NCI-H460 (cell line): ENCODE measurements around the gene NXF1. TPM values are rescaled to one million over a fixed set of nuclear protein-coding genes. Genes with fewer than 3 reads are reported as not detected.
"Not testable (repeated sequence)": the region's sequence is repeated elsewhere in the genome, so short reads cannot be mapped to it uniquely, and the experiment has no call there.

Source experiments
- DNase-seq: peaks from one replicate; pipeline ENCODE4 v3.0.0-alpha.2; 2016; ENCODE audit warnings: low read depth; ENCODE audit errors: extremely low read depth
- polyA plus RNA-seq: library from polyadenylated mRNA; depleted of rRNA; stranded (reverse); fragments of >200 nt; gene quantifications from 2 replicates; pipeline ENCODE4 v1.2.3, GENCODE V29; 2014; cell fraction: nucleus; rRNA removed
- total RNA-seq: library from RNA; depleted of rRNA; stranded (reverse); fragments of >200 nt; shearing (Covaris generic); gene quantifications from 2 replicates; pipeline ENCODE4 v1.2.3, GENCODE V29; 2014; rRNA removed

Gene NXF1
- 18.7 and 28.7 TPM in 2 replicates for total RNA-seq
- polyA plus RNA-seq: 21.5 and 40.1 TPM in 2 replicates

DNA sequence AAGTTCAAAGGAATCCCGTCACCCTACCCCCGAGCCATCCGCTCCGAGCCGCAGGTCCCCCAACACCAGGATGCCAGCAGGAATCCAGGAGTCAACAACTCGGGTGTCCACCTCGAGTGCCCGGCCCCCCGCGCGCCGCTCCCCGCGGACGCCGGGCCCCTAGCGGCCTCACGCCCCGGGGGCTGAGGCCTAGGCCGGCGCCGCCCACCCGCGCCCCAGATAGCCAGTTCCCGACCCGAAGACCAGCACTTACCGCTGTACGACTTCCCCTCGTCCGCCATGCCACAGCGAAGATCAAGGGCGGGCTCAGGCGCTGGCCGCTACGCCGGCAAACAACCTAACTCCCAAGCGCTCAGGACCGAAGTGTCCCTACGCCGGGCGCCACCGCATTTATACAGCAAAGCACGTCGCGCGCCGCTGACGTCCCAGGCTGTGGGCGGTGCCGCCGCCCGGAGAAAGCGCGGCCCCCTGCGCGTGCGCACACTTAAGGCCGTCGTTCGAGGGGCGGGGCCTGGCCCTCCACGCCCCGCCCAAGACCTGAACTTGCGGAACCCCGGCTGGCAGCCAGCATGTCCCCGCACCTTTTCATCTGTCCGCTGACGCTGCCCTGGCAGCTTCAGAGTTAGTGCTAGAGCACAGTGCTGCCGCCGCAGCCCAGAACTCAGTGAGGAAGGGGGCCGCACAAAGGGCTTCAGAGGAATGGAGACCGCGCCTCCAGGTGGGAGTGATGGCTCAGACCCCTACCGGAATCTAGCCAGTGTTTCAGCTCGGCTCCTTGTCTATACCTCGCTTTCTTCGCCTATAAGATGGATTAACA, at the start of gene NXF1:
NXF1 (minus strand) TSS at position 365 of the 817 bp plus-strand sequence; CDS start at position 281, 84 bp downstream.
- peak; percentile 85 for DNase-seq

DNA sequence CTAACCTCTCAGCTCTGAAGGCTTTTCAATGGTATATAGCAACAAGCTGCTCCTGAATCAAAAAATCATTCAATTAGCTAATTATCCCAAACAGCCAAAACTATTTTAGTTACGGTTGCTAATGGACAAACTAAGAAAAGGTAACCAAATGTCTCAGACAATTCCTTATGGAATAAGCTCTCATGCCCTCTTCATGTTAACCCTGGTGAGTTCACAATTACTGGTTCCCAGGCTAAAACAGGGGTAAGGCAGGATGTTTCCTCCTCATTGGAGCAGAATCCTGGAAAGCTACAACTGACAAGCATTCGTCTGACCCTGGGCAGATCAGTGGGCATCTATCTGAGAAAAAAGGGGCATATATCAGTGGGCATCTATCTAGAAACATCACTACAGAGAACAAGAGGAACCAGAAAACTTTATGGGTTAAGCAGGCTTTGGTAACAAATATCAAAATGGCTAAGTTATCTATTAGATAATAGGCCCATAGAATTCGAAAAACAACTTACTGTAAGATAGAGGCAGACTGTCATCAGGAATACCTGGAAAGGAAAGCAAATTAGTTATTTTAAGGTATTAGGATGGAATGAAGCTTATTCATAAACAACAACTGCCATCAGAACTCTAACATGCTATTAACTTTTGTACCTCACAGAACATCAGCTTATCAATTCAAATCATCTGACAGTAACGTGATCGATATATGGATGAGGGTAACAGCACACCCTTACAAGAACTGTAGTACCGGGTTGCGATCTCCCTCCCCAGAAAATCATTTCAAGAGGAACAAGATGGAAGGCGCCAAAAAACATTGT, 49.0 kb upstream of the NXF1 start:
- DNase-seq: no peak

DNA sequence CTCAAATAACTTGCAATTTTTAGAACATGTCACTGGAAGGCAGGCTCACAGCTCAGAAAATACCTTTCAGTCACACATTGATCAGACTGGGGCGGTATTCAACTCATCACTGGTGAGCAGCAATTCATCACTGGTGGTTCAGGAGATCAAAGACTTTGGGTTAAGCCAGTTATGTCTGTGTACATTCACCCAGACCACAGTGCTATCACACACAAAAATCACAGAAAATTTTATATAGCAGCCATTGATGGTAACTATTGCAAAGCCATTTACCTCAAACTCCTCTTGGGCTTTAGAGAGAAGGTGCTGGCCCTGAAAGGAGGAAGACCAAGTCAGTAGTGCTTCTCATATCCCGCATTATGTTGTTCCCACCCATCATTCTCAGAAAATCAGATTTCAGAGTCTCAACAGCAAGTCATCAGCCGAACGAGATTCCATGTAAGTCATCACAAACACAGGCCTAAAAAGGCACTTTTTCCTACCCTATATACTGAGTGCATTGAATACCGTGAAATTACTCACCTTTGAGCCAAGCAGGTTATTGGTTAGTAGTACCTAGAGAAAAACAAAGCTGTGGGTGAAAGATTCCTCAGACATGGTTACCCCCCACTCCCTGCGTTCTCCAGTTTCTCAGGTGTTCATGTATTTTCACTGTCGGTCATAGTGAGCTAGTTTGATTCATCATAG, 48.2 kb upstream of the NXF1 start:
- DNase-seq: no peak

DNA sequence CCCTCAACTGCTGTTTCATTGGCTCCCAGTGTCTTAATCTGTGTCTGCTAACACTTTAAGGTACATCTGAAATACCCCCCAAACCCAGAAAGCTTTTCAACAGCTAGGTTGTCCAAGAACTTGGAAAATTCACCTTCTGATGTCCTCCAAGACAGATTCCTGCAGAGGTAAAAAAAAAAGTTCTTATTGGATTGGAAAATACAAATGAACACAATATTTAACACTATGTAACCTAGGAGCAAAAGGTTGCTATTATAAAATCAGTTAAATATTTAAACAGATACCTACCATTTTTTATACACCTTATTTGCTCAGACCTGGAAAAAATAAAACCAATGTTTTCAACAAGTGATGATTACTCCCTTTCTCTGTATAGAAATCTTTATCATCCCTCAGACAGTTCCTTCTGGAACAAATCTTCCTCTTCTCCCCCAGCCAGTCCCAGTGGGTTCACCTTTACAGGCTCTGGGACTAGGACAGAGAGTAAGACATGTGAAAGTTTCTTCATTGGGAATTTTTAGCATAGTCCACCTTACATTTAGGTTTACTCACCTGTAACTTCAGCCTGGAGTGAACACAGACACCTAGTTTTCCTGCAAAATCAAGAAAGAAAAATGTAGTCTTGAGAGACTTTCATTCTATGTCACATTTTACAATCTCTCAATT, 47.4 kb upstream of the NXF1 start:
- DNase-seq: no peak

DNA sequence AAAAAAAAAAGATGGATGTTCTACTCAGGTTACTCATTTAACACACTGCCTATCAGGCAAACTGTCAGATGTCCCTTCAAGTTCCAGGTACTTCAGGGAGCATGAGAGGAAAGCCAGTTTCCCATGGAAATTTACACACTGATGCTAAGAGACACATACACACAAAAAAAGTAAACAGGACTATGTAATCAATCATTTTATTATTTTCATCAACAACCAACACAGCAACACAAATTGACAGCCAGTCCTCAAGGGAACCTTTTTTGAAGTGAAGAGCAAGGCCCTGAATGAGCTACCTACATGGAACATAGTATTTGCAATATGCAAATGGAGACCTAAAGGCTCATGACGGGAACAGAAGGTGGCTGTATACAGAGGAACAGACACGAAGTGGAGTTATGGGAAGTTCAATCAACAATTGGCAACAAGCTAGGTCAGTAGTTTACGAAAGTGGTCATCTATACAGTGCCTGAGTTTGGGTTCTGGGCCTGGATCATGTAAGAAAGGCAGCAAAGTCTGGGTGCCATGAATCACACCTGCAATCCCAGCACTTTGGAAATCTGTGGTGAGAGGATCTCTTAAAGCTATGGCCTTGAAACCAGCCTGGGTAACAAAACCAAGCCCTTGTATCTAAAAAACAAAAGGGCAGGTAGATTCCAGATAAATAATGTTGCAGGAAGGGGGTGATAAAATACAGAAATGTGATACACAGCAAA, 46.7 kb upstream of the NXF1 start:
- DNase-seq: no peak

DNA sequence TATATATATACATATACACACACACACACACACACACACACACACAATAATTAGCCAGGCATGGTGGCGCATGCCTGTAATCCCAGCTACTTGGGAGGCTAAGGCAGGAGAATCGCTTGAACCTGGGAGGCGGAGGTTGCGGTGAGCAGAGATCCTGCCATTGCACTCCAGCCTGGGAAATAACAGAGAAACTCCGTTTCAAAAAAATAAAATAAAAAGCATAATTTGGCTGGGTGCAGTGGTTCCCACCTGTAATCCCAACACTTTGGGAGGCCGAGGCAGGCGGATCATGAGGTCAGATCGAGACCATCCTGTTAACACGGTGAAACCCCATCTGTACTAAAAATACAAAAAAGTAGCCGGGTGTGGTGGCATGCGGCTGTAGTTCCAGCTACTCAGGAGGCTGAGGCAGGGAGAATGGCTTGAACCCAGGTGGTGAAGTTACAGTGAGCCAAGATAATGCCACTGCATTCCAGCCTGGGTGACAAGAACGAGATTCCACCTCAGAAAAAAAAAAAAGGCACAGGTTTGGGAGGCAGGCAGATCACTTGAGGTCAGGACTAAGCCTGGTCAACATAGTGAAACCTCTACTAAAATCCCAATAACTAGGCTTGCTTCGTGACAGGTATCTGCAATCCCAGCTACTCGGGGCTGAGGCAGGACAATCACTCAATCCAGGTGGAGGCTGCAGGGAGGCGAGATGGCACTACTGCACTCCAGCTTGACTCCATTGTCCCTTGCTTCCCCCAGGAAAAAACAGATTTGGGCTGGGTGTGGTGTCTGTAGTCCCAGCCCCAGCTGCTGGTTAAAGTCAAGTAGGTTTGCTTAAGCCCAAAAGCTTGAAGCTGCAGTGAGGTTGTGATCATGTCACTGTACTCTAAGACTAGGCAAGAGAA, 45.9 kb upstream of the NXF1 start:
- no peak for DNase-seq

DNA sequence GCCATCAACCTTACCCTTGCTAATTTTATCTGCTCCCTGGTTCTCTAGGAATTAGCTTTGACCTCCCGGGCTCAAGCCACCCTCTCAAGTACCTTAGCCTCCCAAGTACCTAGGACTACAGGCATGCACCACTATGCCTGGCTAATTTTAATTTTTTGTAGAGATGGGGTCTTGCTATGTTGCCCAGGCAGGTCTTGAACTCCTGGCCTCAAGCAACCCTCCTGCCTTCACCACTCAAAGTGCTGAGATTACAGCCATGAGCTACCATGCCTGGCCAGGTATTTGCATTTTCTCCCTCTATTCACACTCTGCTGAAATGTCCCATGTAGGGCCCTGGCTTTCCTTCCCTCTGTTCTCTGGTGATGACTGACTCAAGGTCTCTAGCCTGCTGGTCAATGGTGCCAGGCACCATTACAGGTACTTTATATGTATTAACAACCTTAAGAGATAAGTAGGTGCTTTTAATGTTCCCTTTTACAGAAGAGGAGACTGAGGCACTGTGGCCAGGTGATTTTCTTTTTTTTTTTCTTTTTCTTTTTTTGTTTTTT, 42.6 kb upstream of the NXF1 start:
- DNase-seq: no peak

DNA sequence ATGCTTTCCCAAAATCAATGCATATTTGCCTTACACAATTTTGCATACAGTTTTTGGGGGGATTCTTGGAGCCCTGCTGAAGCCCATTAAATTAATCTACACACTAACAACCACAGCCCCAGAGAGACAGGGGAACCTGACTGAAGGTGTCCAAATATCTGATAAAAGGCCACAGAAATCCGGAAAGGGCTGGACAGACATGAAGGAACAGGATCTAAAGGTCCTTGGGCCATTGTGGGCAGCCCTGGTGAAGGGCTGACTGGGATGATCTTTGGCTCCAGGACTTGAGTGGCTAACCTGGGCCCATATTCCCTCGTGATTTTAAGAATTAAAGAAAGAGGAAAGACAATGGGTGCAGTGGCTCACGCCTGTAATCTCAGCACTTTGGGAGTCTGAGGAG, 40.9 kb upstream of the NXF1 start:
- DNase-seq: no peak

DNA sequence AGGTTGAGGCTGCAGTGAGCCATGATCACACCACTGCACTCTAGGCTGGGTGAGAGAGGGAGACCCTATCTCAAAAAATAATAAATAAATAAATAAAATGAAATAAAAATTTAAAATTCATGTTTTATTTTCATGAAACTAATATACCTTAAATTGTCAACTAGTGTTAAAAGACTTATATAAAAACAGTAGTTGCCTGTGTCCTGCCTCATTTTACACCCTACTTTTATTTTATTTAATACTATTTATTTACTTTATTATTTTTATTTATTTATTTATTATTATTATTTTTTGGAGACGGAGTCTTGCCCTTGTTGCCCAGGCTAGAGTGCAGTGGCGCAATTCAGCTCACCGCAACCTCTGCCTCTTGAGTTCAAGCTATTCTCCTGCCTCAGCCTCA, 38.9 kb upstream of the NXF1 start:
- no peak for DNase-seq

DNA sequence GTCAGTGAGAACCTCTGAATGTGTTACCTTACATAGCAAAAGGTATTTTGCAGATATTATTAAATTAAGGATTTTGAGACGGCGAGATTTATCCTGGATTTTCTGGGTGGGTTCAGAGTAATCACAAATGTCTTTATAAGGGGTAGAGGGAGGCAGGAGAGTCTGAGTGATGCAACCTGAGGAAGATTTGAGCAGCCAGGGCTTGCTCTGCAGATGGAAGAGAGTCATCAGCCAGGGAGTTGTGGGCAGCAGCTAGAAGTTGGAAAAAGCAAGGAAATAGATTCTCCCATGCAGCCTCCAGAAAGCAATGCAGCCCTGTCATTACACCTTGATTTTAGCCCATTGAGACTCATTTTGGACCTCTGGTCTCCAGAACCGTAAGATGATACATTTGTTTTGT, 38.2 kb upstream of the NXF1 start:
- DNase-seq: no peak

DNA sequence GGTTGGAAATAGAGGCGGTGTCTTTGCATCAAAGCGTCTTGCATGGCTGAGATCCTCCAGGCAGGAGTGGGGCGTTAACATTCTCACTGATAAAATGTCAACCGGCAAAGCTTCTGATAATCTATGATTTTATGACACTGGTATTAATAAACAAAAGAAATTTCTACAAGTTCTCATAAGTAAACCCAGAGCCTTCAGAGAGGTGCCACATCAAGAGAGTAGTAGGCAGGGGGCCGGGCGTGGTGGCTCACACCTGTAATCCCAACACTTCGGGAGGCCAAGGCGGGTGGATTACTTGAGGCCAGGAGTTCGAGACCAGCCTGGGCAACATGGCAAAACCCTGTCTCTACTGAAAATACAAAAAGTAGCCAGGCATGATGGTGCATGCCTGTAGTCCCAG, 37.7 kb upstream of the NXF1 start:
- not testable (repeated sequence) for DNase-seq

DNA sequence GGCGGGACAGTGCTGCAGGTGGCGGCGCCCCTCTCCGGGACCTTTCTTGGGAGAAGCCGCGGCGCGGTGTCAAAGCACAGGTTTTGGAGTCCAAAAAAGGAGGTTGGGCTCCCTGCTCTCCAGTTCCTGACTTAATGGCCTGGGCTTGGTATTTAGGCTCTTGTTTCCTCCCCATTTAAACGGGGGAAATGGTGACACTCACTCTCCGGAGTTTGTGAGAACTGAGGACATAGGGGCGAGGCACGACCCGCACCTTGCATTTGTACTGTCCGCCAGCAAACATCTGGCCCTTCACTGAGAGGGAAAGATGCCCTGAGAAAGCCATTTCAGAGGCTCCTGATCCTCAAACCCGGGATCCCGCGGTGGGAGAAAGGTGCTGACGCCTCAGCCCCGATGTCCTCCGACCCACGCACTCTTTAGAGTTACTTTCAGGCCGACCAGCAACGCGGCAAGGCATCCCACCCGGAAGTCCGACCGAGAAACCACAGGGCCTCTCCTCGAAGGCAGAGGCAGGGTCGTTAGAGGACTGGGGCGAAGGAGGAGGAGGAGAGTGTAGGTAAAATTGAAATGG, 37.0 kb upstream of the NXF1 start:
- no peak for DNase-seq

DNA sequence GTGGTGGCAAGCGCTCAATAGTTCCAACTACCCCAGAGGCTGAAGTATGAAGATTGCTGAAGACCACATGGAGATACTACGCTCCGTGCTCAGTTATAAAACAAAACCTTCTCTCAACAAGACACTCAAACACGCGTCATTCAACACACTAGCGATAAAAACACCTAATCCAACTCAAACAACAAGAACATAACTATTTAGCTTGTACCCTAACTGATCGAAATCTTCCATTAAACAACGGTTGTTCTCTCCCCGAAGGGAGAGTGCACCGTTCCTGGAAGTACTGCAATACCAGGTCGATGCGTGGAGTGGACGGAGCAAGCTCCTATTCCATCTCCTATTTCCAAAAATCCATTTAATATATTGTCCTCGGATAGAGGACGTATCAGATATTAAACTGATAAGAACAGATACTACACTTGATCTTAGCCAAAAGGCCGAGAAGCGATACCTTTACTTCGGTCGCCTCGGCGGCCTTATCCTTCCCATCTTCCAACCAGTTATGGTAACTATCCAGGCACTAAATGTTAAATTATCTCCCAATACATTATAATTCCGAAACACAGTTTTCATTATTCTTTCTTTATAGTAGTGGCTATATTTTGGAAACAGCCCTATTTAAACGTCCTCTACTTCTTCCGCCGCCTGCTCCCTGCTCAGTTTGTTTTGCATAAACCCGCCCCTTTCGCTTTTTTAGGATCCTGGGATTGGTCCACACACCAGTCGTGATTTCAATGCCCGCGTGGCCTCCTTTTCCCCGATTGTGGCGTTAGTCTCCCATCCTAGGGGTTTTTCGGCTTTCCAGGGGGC, 36.3 kb upstream of the NXF1 start:
- peak; percentile 99 for DNase-seq

DNA sequence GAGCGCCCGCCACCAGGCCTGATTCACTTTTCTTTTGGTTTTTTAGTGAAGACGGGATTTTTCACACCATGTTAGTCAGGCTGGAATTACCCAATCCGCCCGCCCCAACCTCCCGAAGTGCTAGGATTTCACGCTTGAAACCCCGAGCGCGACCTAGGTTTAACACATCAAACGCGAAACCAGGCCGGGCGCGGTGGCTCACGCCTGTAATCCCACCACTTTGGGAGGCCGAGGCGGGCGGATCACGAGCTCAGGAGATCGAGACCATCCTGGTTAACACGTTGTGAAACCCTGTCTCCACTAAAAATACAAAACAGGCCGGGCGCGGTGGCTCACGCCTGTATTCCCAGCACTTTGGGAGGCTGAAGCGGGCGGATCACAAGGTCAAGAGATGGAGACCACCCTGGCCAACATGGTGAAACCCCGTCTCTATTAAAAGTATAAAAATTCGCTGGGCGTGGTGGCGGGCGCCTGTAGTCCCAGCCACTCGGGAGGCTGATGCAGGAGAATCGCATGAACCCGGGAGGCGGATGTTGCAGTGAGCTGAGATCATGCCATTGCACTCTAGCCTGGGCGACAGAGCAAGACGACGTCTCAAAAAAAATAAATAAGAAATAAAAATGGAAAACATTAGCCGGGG, 35.6 kb upstream of the NXF1 start:
- peak; percentile 73 for DNase-seq

DNA sequence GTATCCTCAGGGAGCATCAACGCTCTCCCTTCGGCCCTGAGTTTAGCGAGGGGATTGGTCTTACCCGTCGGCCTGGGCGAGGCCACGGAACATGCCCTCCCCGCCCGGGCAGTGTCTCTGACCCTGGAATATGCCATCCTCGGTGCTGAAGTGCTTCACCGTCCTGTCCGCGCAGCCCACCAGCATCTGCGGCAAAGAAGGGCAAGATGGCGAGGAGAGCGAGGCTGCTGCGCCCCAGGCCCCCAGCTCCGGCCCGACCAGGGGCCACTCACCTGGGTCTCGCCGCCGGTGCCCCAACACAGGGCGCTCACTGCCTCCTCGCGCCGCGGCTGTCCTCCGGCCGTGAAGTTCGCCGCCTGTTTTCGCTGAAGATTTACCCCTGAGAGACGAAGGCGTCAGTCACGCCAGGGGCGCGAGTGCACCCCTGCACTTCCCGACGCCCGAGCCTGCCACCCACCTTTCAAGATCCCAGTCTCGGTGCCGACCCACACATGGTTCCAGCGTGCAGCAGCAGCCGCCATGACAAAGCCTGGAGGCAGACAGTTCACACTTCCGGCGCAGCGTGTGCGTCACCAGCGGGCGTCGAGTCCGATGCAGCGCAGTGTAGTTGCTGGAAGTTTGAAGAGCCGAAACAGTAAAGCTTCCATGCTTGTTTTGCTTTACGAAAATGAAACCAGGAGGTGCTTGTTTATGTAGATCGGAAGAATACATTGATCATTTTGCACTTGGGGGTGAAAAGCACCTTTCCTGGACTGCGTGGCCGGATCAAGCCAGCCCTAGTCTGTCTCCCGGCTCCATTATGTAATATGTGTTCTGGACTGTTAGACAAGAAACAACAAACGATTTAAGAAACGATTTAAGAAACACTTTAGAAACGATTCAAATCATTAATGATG, 34.1 kb upstream of the NXF1 start, which contains the start of gene WDR74:
WDR74 (minus strand) TSS at position 541 of the 896 bp plus-strand sequence; CDS start at position 521, 20 bp downstream.
- DNase-seq: peak; percentile 84

DNA sequence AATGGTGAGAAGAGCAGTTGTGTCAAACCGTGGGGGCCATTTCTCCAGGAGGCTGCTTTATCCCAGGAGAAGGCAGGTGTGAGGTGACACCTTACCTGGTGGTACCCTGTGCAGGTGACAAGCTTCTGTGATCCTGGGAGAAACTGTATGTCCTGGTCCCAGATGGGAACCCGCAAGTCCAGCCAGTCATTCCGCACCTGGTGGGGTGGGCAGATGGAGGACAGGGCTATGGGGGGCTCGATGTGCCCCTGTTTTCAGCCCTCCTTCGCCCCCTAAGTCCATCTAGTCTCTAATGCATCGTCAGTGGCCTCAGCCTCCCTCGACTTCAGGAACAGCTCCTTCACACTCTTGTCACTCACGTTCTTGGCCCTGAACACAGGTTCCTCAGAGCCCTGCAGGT, 30.1 kb upstream of the NXF1 start:
- no peak for DNase-seq
